HG03060 (cell line): ENCODE measurements around the gene NEGR1.

Experiments
- ATAC-seq: cut with Tn5 transposase; IDR thresholded peaks from one replicate; pipeline ENCODE4 v1.9.1; 2021; ENCODE audit warnings: low read depth, moderate number of reproducible peaks; ENCODE audit not compliant: unreplicated experiment

Gene NEGR1

GRCh38 chr1:72129869-72130268 lies 152.5 kb downstream of the NEGR1 start:
- no peak for ATAC-seq

- no peak for ATAC-seq
Measured at GRCh38 chr1:72122099-72122880, 160.0 kb downstream of the NEGR1 start.

- no peak for ATAC-seq
Measured at GRCh38 chr1:72119491-72119890, 162.8 kb downstream of the NEGR1 start.

GRCh38 chr1:72117621-72118020 lies 164.7 kb downstream of the NEGR1 start:
- no peak for ATAC-seq

- ATAC-seq: no peak
Measured at GRCh38 chr1:72115290-72115689, 167.0 kb downstream of the NEGR1 start.

GRCh38 chr1:72111662-72112061 lies 170.7 kb downstream of the NEGR1 start:
- no peak for ATAC-seq

GRCh38 chr1:72109916-72110315 lies 172.4 kb downstream of the NEGR1 start:
- no peak for ATAC-seq

GRCh38 chr1:72105201-72105600 lies 177.1 kb downstream of the NEGR1 start:
- no peak for ATAC-seq

- no peak for ATAC-seq
Measured at GRCh38 chr1:72101840-72102632, 180.3 kb downstream of the NEGR1 start.

GRCh38 chr1:72100771-72101170 lies 181.6 kb downstream of the NEGR1 start:
- no peak for ATAC-seq

- no peak for ATAC-seq
Measured at GRCh38 chr1:72097851-72098570, 184.3 kb downstream of the NEGR1 start.

- ATAC-seq: no peak
Measured at GRCh38 chr1:72094209-72094608, 188.1 kb downstream of the NEGR1 start.

- no peak for ATAC-seq
Measured at GRCh38 chr1:72086394-72086793, 195.9 kb downstream of the NEGR1 start.

GRCh38 chr1:72075425-72075824 lies 206.9 kb downstream of the NEGR1 start:
- no peak for ATAC-seq

GRCh38 chr1:72066431-72066830 lies 215.9 kb downstream of the NEGR1 start:
- ATAC-seq: no peak

- no peak for ATAC-seq
Measured at GRCh38 chr1:72064196-72065075, 217.9 kb downstream of the NEGR1 start.

GRCh38 chr1:72063364-72064044 lies 218.8 kb downstream of the NEGR1 start:
- no peak for ATAC-seq

- ATAC-seq: no peak
Measured at GRCh38 chr1:72062584-72062983, 219.8 kb downstream of the NEGR1 start.

- ATAC-seq: no peak
Measured at GRCh38 chr1:72060466-72061245, 221.7 kb downstream of the NEGR1 start.
